KOPT-K1 (cell line): Measurements from ENCODE around the gene OR5B2.

Experiments used
- H3K27ac ChIP-seq: fragments of 200-600 bp; sonication (generic); 2 replicates; pipeline ENCODE4 v1.5.1; 2016; ENCODE audit warnings: antibody characterized with exemption, mild to moderate bottlenecking, low read depth, low read length; ENCODE audit not compliant: poor library complexity, severe bottlenecking
- H3K36me3 ChIP-seq: fragments of 200-600 bp; sonication (generic); 2 replicates; pipeline ENCODE4 v1.5.1; 2017; ENCODE audit warnings: antibody characterized with exemption, mild to moderate bottlenecking, low read length, moderate library complexity; ENCODE audit not compliant: insufficient read depth
- H3K9me3 ChIP-seq: fragments of 200-600 bp; sonication (generic); 2 replicates; pipeline ENCODE4 v1.5.1; 2017; ENCODE audit warnings: antibody characterized with exemption, low read length, mild to moderate bottlenecking; ENCODE audit not compliant: insufficient read depth, poor library complexity, severe bottlenecking

OR5B2 gene

GRCh38 chr11:58392746-58393145 is 35.2 kb downstream of the OR5B2 start:
- Histone ChIP-seq H3K36me3 (no peaks in the 10 kb centered on the region), H3K27ac (no peak overlapping the region)

GRCh38 chr11:58391879-58392278 is 36.0 kb downstream of the OR5B2 start:
- Histone ChIP-seq H3K27ac (no peak overlapping the region), H3K36me3 (no peaks in the 10 kb centered on the region), H3K9me3 (peaks cover 4% of the 10 kb centered on the region)

More at GRCh38 chr11:58392746-58393145, 35.2 kb downstream of the OR5B2 start:
- H3K9me3 ChIP-seq, result peaks cover 4% of the 10 kb centered on the region

- no peaks in the 10 kb centered on the region for H3K36me3 ChIP-seq
- no peak overlapping the region for H3K27ac ChIP-seq
- peaks cover 4% of the 10 kb centered on the region for H3K9me3 ChIP-seq
Measured at GRCh38 chr11:58390551-58391063, 37.3 kb downstream of the OR5B2 start.
